ENCODE results near the gene FHAD1. TPM values are rescaled to one million over a fixed set of nuclear protein-coding genes. Genes with fewer than 3 reads are reported as not detected.

FHAD1 gene
- total RNA-seq, 1 experiment from 2014 or later: 1.0 TPM

- DNase-seq (ENCODE audit: low read depth): no peak
Observed at GRCh38 chr1:15345705-15346345, 98.8 kb downstream of the FHAD1 start.

GRCh38 chr1:15346346-15347030, 99.5 kb downstream of the FHAD1 start:
- DNase-seq (ENCODE audit: low read depth): no peak

GRCh38 chr1:15347182-15347581, 100.2 kb downstream of the FHAD1 start:
- no peak for DNase-seq (ENCODE audit: low read depth)

GRCh38 chr1:15348648-15349047, 101.6 kb downstream of the FHAD1 start:
- DNase-seq (ENCODE audit: low read depth): no peak

GRCh38 chr1:15349133-15349532, 102.1 kb downstream of the FHAD1 start:
- no peak for DNase-seq (ENCODE audit: low read depth)

GRCh38 chr1:15350151-15350550, 103.1 kb downstream of the FHAD1 start:
- DNase-seq (ENCODE audit: low read depth): no peak

GRCh38 chr1:15350551-15351200, 103.7 kb downstream of the FHAD1 start:
- DNase-seq (ENCODE audit: low read depth): no peak

- no peak for DNase-seq (ENCODE audit: low read depth)
Observed at GRCh38 chr1:15351310-15351709, 104.3 kb downstream of the FHAD1 start.

- DNase-seq (ENCODE audit: low read depth): peak; percentile 95
Observed at GRCh38 chr1:15352128-15352957, 105.3 kb downstream of the FHAD1 start.

GRCh38 chr1:15353839-15354579, 107.0 kb downstream of the FHAD1 start:
- DNase-seq (ENCODE audit: low read depth): peak; percentile 40

GRCh38 chr1:15354580-15354965, 107.5 kb downstream of the FHAD1 start:
- DNase-seq (ENCODE audit: low read depth): peak; percentile 33

- DNase-seq (ENCODE audit: low read depth): peak; percentile 84
Observed at GRCh38 chr1:15355968-15356625, 109.1 kb downstream of the FHAD1 start.

GRCh38 chr1:15357612-15358207, 110.7 kb downstream of the FHAD1 start:
- DNase-seq (ENCODE audit: low read depth): no peak

- no peak for DNase-seq (ENCODE audit: low read depth)
Observed at GRCh38 chr1:15358565-15359133, 111.6 kb downstream of the FHAD1 start.

- no peak for DNase-seq (ENCODE audit: low read depth)
Observed at GRCh38 chr1:15360700-15361099, 113.7 kb downstream of the FHAD1 start.

- no peak for DNase-seq (ENCODE audit: low read depth)
Observed at GRCh38 chr1:15362096-15362736, 115.2 kb downstream of the FHAD1 start.

- no peak for DNase-seq (ENCODE audit: low read depth)
Observed at GRCh38 chr1:15362737-15363128, 115.7 kb downstream of the FHAD1 start.

GRCh38 chr1:15364740-15365139, 117.7 kb downstream of the FHAD1 start:
- peak; percentile 20 for DNase-seq (ENCODE audit: low read depth)

- DNase-seq (ENCODE audit: low read depth): no peak
Observed at GRCh38 chr1:15368888-15369287, 121.9 kb downstream of the FHAD1 start.

GRCh38 chr1:15370268-15370667, 123.2 kb downstream of the FHAD1 start:
- DNase-seq (ENCODE audit: low read depth): no peak

Data from Daoy (cell line).